Measurements from ENCODE around the gene RIBC2. TPM values are rescaled to one million over a fixed set of nuclear protein-coding genes. Genes with fewer than 3 reads are reported as not detected.

The RIBC2 gene
- total RNA-seq, 3 donors from 2014 or later (not counting 1 experiment from before 2014, with no cell fraction given) = 0.38 to 0.86 TPM; not detected in 1

- ATAC-seq = no peak
- peaks cover 7 to 8% of the 10 kb centered on the region in 2 donors for H3K27me3 Mint-ChIP-seq (ENCODE audit: low read depth in 2 of 2)
These were observed 38.5 kb downstream of the RIBC2 start for GRCh38 chr22:45451972-45452371.

GRCh38 chr22:45452565-45453379 lies 39.3 kb downstream of the RIBC2 start:
- H3K36me3 Mint-ChIP-seq = no peaks in the 10 kb centered on the region
- no peaks in the 10 kb centered on the region for H3K9me3 Mint-ChIP-seq
- no peaks in the 10 kb centered on the region for H3K4me1 Mint-ChIP-seq
- Histone ChIP-seq H3K9me3 (ENCODE audit: control insufficient read depth, insufficient read depth, low read length) (no peaks in the 10 kb centered on the region), H3K4me1 (ENCODE audit: control insufficient read depth, insufficient read depth, low read length) (no peaks in the 10 kb centered on the region), H3K4me3 (ENCODE audit: low read length) (no peak overlapping the region), H3K27ac (ENCODE audit: low read length) (no peak overlapping the region), H3K36me3 (ENCODE audit: control insufficient read depth, insufficient read depth, low read length) (no peaks in the 10 kb centered on the region), H3K27me3 (ENCODE audit: control insufficient read depth, insufficient read depth, low read length) (no peaks in the 10 kb centered on the region)
- TF ChIP-seq, protein P1, sequence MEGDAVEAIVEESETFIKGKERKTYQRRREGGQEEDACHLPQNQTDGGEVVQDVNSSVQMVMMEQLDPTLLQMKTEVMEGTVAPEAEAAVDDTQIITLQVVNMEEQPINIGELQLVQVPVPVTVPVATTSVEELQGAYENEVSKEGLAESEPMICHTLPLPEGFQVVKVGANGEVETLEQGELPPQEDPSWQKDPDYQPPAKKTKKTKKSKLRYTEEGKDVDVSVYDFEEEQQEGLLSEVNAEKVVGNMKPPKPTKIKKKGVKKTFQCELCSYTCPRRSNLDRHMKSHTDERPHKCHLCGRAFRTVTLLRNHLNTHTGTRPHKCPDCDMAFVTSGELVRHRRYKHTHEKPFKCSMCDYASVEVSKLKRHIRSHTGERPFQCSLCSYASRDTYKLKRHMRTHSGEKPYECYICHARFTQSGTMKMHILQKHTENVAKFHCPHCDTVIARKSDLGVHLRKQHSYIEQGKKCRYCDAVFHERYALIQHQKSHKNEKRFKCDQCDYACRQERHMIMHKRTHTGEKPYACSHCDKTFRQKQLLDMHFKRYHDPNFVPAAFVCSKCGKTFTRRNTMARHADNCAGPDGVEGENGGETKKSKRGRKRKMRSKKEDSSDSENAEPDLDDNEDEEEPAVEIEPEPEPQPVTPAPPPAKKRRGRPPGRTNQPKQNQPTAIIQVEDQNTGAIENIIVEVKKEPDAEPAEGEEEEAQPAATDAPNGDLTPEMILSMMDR (IDR thresholded peaks at IDR 0.05) = no peak
- DNase-seq (no peak), ATAC-seq (no peak)
- intact Hi-C loops (cut with micrococcal nuclease) = no loop called here
- peaks cover 8 to 10% of the 10 kb centered on the region in 2 donors for H3K27me3 Mint-ChIP-seq (ENCODE audit: low read depth in 2 of 2)
- H3K27ac Mint-ChIP-seq = no peak overlapping the region
- no peak overlapping the region for H3K4me3 Mint-ChIP-seq
- 78% methylated on average over 8 of the region's 8 CpGs for WGBS (ENCODE audit: insufficient coverage)

More at GRCh38 chr22:45451972-45452371, 38.5 kb downstream of the RIBC2 start:
- TF ChIP-seq, protein P1 (IDR thresholded peaks at IDR 0.05) = no peak
- no peak overlapping the region for H3K4me3 Mint-ChIP-seq
- H3K9me3 Mint-ChIP-seq = no peaks in the 10 kb centered on the region
- 79% methylated on average over 6 of the region's 6 CpGs for WGBS (ENCODE audit: insufficient coverage)
- no peak overlapping the region for H3K27ac Mint-ChIP-seq
- Histone ChIP-seq H3K27ac (ENCODE audit: low read length) (no peak overlapping the region), H3K4me3 (ENCODE audit: low read length) (no peak overlapping the region), H3K9me3 (ENCODE audit: control insufficient read depth, insufficient read depth, low read length) (no peaks in the 10 kb centered on the region), H3K27me3 (ENCODE audit: control insufficient read depth, insufficient read depth, low read length) (no peaks in the 10 kb centered on the region), H3K36me3 (ENCODE audit: control insufficient read depth, insufficient read depth, low read length) (no peaks in the 10 kb centered on the region), H3K4me1 (ENCODE audit: control insufficient read depth, insufficient read depth, low read length) (no peaks in the 10 kb centered on the region)
- H3K36me3 Mint-ChIP-seq = no peaks in the 10 kb centered on the region
- intact Hi-C loops (cut with micrococcal nuclease) = no loop called here
- no peaks in the 10 kb centered on the region for H3K4me1 Mint-ChIP-seq
- DNase-seq = no peak

GRCh38 chr22:45453764-45454163 lies 40.3 kb downstream of the RIBC2 start:
- Mint-ChIP-seq H3K9me3 (no peaks in the 10 kb centered on the region), H3K4me1 (no peaks in the 10 kb centered on the region), H3K36me3 (no peaks in the 10 kb centered on the region), H3K27ac (no peak overlapping the region), H3K27me3 (ENCODE audit: low read depth in 2 of 2) (peaks cover 8 to 10% of the 10 kb centered on the region in 2 donors), H3K4me3 (no peak overlapping the region)
- Histone ChIP-seq H3K4me1 (ENCODE audit: control insufficient read depth, insufficient read depth, low read length) (no peaks in the 10 kb centered on the region), H3K9me3 (ENCODE audit: control insufficient read depth, insufficient read depth, low read length) (no peaks in the 10 kb centered on the region), H3K27ac (ENCODE audit: low read length) (no peak overlapping the region), H3K36me3 (ENCODE audit: control insufficient read depth, insufficient read depth, low read length) (no peaks in the 10 kb centered on the region), H3K4me3 (ENCODE audit: low read length) (no peak overlapping the region), H3K27me3 (ENCODE audit: control insufficient read depth, insufficient read depth, low read length) (no peaks in the 10 kb centered on the region)
- TF ChIP-seq, protein P1 (IDR thresholded peaks at IDR 0.05) = no peak
- ATAC-seq = no peak
- intact Hi-C loops (cut with micrococcal nuclease) = no loop called here
- WGBS (ENCODE audit: insufficient coverage) = 100% methylated on average over 6 of the region's 6 CpGs
- DNase-seq = no peak
